Activated CD8-positive, alpha-beta memory T cell treated with anti-CD3 and anti-CD28 coated beads, Interleukin-2, amount 50 U/mL, for 4 hours (primary cell): ENCODE measurements around the gene APOE.

Experiments used
- DNase-seq: peaks from one replicate; pipeline ENCODE4 v3.0.0-alpha.2; 2020

The APOE gene

GRCh38 chr19:44954649-44955504, 49.3 kb downstream of the APOE start, which contains the start of gene CLPTM1:
CLPTM1 (plus strand) TSS chr19:44955380; CDS start chr19:44955396, 16 bp downstream.
- DNase-seq, result peak; percentile 95

- DNase-seq, result no peak
These were observed 50.2 kb downstream of the APOE start for GRCh38 chr19:44955505-44956439.

GRCh38 chr19:44957526-44957925, 51.9 kb downstream of the APOE start:
- DNase-seq, result no peak

GRCh38 chr19:44958090-44958489, 52.5 kb downstream of the APOE start:
- DNase-seq, result no peak
